Common myeloid progenitor, CD34-positive (primary cell): Measurements from ENCODE around the gene IFT52.

Source experiments
- CTCF ChIA-PET: fragments of 350-600 bp; sonication (Branson Sonifier 250); formaldehyde crosslinking; loops from one replicate; lab custom pipeline; 2021; ENCODE audit warnings: antibody characterized with exemption; lab: Charles Lee
- POLR2A ChIA-PET: fragments of 350-600 bp; sonication (Branson Sonifier 250); formaldehyde crosslinking; loops from one replicate; lab custom pipeline; 2021; ENCODE audit warnings: antibody characterized with exemption; lab: Charles Lee
- DNase-seq, 3 donors: peaks; one replicate each; pipeline versions ENCODE4 v3.0.0 to v3.0.0-alpha.2; 2013
- H3K27ac ChIP-seq, 2 experiments: 1 replicate in 1 of 2; 2 replicates in 1 of 2; pipeline ENCODE4 v1.7.0; 2013; ENCODE audit warnings: inconsistent platforms in 2 of 2, low read length in 2 of 2, mild to moderate bottlenecking in 2 of 2, low read depth in 1 of 2, moderate library complexity in 1 of 2; ENCODE audit not compliant: severe bottlenecking in 2 of 2, insufficient read depth in 1 of 2, poor library complexity in 1 of 2
- H3K27me3 ChIP-seq, 5 experiments: replicated peaks in 2 of 5; 1 replicate in 3 of 5; 2 replicates in 2 of 5; pipeline versions ENCODE4 v1.6.1 to v1.7.0; 2013; ENCODE audit warnings: low read length in 4 of 5, mild to moderate bottlenecking in 2 of 5, moderate library complexity in 2 of 5, inconsistent platforms in 1 of 5; ENCODE audit not compliant: insufficient read depth in 5 of 5, control insufficient read depth in 4 of 5
- H3K36me3 ChIP-seq, 4 experiments: 1 replicate in 2 of 4; 2 replicates in 2 of 4; pipeline versions ENCODE4 v1.6.1 to v1.7.0; 2013; ENCODE audit warnings: low read length in 3 of 4, control low read depth in 1 of 4, mild to moderate bottlenecking in 1 of 4; ENCODE audit not compliant: control insufficient read depth in 4 of 4, insufficient read depth in 4 of 4
- H3K4me1 ChIP-seq, 4 experiments: 1 replicate in 3 of 4; 2 replicates in 1 of 4; pipeline versions ENCODE4 v1.6.1 to v1.7.1; 2013; ENCODE audit warnings: low read length in 3 of 4, mild to moderate bottlenecking in 3 of 4, control low read depth in 1 of 4, inconsistent platforms in 1 of 4, moderate library complexity in 1 of 4; ENCODE audit not compliant: control insufficient read depth in 4 of 4, insufficient read depth in 4 of 4; ENCODE audit errors: control extremely low read depth in 1 of 4
- H3K4me3 ChIP-seq, 7 experiments: 1 replicate in 4 of 7; 2 replicates in 3 of 7; pipeline versions ENCODE4 v1.5.1 to v1.7.0; 2013; ENCODE audit warnings: mild to moderate bottlenecking in 7 of 7, low read length in 6 of 7, moderate library complexity in 6 of 7, inconsistent platforms in 2 of 7, low read depth in 2 of 7, control low read depth in 1 of 7; ENCODE audit not compliant: insufficient read depth in 4 of 7, control insufficient read depth in 1 of 7; ENCODE audit errors: extremely low read depth in 1 of 7
- H3K9me3 ChIP-seq, 5 experiments: 1 replicate in 4 of 5; 2 replicates in 1 of 5; pipeline versions ENCODE4 v1.6.1 to v1.7.1; 2013; ENCODE audit warnings: low read length in 4 of 5, mild to moderate bottlenecking in 2 of 5, inconsistent platforms in 1 of 5, low read depth in 1 of 5, moderate library complexity in 1 of 5; ENCODE audit not compliant: control insufficient read depth in 4 of 5, insufficient read depth in 2 of 5; ENCODE audit errors: control extremely low read depth in 1 of 5
- WGBS: methylation state at CpG from one replicate; pipeline ENCODE4 v1.1.5; 2013; ENCODE audit not compliant: insufficient coverage; 5-methylcytosine and 5-hydroxymethylcytosine counted together

IFT52 gene

DNA sequence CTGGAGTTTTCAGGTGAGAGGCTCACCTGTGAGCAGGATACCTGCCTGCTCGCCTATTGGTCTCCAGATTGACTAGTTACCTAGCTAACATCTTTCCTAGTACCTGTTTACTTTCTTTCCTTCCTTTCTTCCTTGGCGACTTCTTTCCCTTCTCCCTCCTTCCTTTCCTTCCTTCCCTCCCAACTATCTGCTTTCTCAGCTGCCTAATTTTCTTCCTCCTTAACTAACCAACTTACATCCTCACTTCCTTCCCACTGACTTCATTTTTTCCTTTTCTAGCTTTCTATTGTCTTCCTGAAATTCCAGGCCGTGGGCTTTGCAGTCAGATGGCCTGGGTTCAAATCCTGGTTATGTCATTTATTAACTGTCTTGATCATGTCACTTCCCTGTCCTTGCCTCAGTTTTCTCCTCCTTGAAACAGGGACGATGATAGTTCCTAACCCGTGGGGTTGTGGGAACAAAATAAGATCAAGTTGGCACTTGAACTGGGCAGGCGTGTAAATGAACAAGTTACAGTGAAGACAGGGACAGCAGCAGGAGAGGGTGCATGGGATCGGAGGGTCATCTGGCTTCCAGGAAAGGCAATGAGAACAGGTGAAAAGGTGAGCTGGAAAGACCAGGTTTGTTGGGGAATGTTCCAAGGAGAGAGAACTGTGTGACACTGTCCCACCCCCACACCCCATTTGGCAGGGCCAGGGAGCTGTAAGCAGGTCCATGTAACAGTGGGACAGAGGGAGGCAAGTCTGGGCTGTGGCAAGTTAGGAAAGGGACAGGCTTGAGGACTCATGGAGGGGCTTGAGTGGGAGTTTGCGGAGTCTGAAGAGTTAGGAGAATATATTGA is 31.4 kb upstream of the IFT52 start:
- H3K27ac ChIP-seq = no peak overlapping the region
- no peak for DNase-seq
- ChIA-PET POLR2A (no interaction called here), CTCF (interaction anchor here (1.3 kb wide), 1 partner anchor 9 kb away, joined by 3 read pairs; no protein-coding TSS in a partner anchor)
- no peaks in the 10 kb centered on the region for H3K4me1 ChIP-seq
- H3K27me3 ChIP-seq = no peaks in the 10 kb centered on the region
- no peaks in the 10 kb centered on the region for H3K9me3 ChIP-seq
- WGBS = 93% methylated on average over 7 of the region's 8 CpGs
- H3K4me3 ChIP-seq = no peak overlapping the region
- H3K36me3 ChIP-seq = no peaks in the 10 kb centered on the region

DNA sequence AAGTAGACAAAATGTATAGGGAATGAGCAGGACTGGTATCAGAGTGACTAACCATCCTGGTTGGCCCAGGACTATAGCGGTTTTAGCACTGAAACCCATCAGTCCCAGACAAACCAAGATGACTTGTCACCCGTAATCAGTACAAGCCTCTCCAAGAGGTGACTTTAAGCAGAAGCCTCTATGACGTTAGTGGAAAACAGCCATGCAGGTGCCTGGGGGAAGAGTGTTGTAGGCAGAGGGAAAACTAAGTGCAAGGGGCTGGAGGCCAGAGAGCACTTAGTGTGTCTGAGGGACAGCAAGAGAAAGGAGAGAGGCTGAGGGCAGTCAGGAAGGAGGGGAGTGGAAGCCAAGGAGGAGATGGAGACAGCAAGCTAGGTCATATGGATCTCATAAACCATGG is 29.8 kb upstream of the IFT52 start:
- CTCF ChIA-PET = no interaction called here
- Histone ChIP-seq H3K27ac (no peak overlapping the region), H3K9me3 (no peaks in the 10 kb centered on the region), H3K27me3 (no peaks in the 10 kb centered on the region), H3K4me3 (no peak overlapping the region), H3K36me3 (no peaks in the 10 kb centered on the region), H3K4me1 (no peaks in the 10 kb centered on the region)
- 100% methylated on average over 2 of the region's 3 CpGs for WGBS
- no peak for DNase-seq
- POLR2A ChIA-PET = no interaction called here

DNA sequence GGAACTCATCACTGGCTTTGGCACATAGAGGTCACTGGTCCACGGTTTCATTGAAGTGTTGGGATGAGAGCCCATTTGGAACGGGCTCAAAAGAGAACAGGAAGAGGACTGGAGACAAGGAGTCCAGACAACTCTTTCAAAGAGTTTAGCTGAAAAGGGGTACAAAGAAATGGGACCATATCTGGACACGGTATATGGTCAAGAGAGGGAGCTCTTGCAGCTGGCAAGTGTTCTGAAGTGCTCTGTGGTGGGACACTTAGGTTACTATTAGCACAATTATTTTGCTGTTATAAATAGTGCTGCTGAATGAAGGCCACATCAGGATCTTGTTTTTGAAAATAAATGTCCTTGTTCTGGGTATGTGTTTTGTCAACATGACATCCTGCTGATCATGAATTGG is 27.3 kb upstream of the IFT52 start:
- DNase-seq = no peak
- Histone ChIP-seq H3K4me3 (no peak overlapping the region), H3K4me1 (no peaks in the 10 kb centered on the region), H3K27me3 (no peaks in the 10 kb centered on the region), H3K27ac (no peak overlapping the region), H3K9me3 (no peaks in the 10 kb centered on the region), H3K36me3 (no peaks in the 10 kb centered on the region)
- CTCF ChIA-PET = no interaction called here
- WGBS = 75% methylated on average over 2 of the region's 3 CpGs
- POLR2A ChIA-PET = no interaction called here

DNA sequence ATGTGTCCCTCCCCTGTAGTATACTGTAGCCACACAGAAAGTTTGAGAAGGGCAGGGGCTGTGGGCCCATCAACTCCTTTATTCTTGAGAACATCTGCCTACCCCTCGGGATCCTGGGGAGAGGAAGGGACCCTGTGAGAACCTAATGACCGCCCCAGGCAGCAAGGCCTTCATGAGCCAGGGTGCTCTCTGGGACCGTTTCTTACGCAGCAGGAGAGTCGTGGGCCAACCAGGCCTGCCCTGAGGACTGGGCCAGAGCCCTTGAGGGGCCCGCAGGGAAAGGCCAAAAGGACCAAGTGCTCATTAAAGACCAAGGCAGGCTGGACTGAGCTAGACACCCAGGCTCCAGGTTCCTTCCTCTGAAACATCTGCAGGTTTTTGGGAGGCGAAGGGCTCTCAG is 26.7 kb upstream of the IFT52 start:
- ChIA-PET CTCF (no interaction called here), POLR2A (no interaction called here)
- Histone ChIP-seq H3K4me3 (no peak overlapping the region), H3K27ac (no peak overlapping the region), H3K36me3 (no peaks in the 10 kb centered on the region), H3K4me1 (no peaks in the 10 kb centered on the region), H3K27me3 (no peaks in the 10 kb centered on the region), H3K9me3 (no peaks in the 10 kb centered on the region)
- WGBS = 99% methylated on average over 7 of the region's 7 CpGs
- no peak for DNase-seq

- no peak for DNase-seq
- Histone ChIP-seq H3K27me3 (no peaks in the 10 kb centered on the region), H3K36me3 (no peaks in the 10 kb centered on the region), H3K4me1 (no peaks in the 10 kb centered on the region), H3K4me3 (no peak overlapping the region), H3K9me3 (no peaks in the 10 kb centered on the region), H3K27ac (no peak overlapping the region)
- ChIA-PET POLR2A (no interaction called here), CTCF (no interaction called here)
- WGBS = no CpG with 5 or more reads among the region's 8 CpGs
Observed at GRCh38 chr20:43564455-43564854, 26.3 kb upstream of the IFT52 start.

DNA sequence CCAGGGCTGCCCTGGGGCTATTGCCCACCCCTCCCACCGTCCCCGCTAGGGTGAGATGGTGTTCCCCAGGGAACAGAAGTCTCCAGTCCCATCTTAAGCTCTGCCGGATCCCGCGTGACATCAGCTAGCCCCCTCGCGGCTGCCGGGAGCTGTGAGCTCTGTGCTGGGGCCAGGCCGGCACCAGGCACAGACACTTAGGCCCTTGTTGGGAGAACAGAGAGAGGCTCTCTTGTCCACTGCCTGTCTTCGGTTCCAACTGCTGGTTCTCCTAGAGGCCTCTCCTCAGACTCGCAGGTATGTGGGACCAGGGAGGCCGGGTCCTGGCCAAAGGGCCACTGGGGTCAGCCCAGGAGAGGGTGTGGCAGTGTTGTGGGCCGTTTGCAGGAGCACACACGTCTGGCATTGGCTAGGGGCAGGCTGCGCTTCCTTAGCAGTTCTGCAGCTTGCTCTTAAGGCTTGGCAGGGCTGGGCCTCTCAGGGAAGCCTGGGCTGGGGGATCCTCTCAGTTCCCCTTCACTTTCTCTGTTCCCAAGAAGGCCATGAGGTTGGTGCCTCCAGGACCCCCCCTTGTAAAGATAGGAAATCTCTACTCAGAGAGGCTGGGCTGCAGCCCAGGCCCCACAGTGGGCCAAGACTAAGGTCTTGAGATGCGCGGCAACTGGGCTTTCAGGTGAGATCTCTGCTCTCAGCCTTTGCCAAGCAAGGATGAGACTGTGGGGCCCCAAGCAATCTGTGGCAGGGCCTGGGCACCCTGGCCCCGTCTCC is 25.6 kb upstream of the IFT52 start:
- no peaks in the 10 kb centered on the region for H3K36me3 ChIP-seq
- no peaks in the 10 kb centered on the region for H3K9me3 ChIP-seq
- no peak overlapping the region for H3K27ac ChIP-seq
- WGBS = 95% methylated on average over 18 of the region's 18 CpGs
- CTCF ChIA-PET = no interaction called here
- H3K4me3 ChIP-seq = no peak overlapping the region
- H3K4me1 ChIP-seq = no peaks in the 10 kb centered on the region
- no peak for DNase-seq
- POLR2A ChIA-PET = no interaction called here
- H3K27me3 ChIP-seq = no peaks in the 10 kb centered on the region

DNA sequence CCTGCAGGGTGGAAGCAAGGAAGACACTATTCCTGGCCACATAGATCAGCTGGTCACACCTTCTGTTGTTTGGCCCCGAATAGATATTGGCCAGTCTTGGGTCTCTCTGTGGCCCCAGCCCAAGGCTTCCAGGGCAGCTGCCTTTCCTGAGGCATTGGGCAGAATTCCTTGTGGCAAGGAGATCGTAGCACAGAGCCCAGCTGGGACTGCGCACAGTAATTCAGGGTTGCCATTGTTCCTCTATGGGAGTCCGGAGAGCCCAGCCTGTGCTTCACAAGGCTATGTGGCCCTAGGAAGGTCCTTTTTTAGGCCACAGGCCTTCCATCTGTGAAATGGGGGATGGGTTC is 25.0 kb upstream of the IFT52 start:
- H3K27me3 ChIP-seq = no peaks in the 10 kb centered on the region
- POLR2A ChIA-PET = no interaction called here

More for the DNA sequence above, 25.0 kb upstream of the IFT52 start:
- no peaks in the 10 kb centered on the region for H3K4me1 ChIP-seq
- 90% methylated on average over 4 of the region's 4 CpGs for WGBS
- no peak overlapping the region for H3K4me3 ChIP-seq
- H3K36me3 ChIP-seq = no peaks in the 10 kb centered on the region
- no peaks in the 10 kb centered on the region for H3K9me3 ChIP-seq
- CTCF ChIA-PET = no interaction called here
- DNase-seq = no peak
- H3K27ac ChIP-seq = no peak overlapping the region
